HL-60 (cell line): Measurements from ENCODE around the gene CANX.

Experiments
- GABPA ChIP-seq: IDR thresholded peaks from 2 replicates; pipeline ENCODE4 v1.6.1; 2012; ENCODE audit warnings: low read depth
- POLR2AphosphoS5 ChIP-seq: IDR thresholded peaks from 2 replicates; pipeline ENCODE4 v1.6.1; 2012; ENCODE audit warnings: low read depth
- TF ChIP-seq, protein P1 (sequence below): IDR thresholded peaks from one replicate; pipeline ENCODE4 v1.5.1; 2011; ENCODE audit warnings: low read length, control low read depth, inconsistent platforms; ENCODE audit not compliant: insufficient read depth

DNA sequence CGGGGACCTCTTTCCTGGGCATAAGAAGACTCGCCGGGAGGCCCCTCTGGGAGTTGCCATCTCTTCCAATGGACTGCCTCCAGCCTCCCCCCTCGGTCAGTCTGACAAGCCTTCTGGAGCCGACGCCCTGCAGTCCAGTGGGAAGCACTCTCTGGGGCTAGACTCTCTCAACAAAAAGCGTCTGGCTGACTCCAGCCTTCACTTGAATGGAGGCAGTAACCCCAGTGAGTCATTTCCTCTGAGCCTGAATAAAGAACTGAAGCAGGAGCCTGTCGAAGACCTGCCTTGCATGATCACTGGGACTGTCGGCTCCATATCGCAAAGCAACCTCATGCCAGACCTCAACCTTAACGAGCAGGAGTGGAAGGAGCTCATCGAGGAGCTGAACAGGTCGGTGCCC, 66.6 kb downstream of the CANX start:
- TF ChIP-seq, protein P1, sequence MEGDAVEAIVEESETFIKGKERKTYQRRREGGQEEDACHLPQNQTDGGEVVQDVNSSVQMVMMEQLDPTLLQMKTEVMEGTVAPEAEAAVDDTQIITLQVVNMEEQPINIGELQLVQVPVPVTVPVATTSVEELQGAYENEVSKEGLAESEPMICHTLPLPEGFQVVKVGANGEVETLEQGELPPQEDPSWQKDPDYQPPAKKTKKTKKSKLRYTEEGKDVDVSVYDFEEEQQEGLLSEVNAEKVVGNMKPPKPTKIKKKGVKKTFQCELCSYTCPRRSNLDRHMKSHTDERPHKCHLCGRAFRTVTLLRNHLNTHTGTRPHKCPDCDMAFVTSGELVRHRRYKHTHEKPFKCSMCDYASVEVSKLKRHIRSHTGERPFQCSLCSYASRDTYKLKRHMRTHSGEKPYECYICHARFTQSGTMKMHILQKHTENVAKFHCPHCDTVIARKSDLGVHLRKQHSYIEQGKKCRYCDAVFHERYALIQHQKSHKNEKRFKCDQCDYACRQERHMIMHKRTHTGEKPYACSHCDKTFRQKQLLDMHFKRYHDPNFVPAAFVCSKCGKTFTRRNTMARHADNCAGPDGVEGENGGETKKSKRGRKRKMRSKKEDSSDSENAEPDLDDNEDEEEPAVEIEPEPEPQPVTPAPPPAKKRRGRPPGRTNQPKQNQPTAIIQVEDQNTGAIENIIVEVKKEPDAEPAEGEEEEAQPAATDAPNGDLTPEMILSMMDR: no peak
- no peak for TF ChIP-seq POLR2AphosphoS5
- TF ChIP-seq GABPA: no peak
